GM04503 (cell line): ENCODE data around the gene NINJ2.
"Not testable (repeated sequence)": the region's sequence is repeated elsewhere in the genome, so short reads cannot be mapped to it uniquely, and the experiment has no call there.

Source experiments
- DNase-seq: peaks from one replicate; pipeline ENCODE4 v3.0.0-alpha.2; 2012; ENCODE audit warnings: low read depth

NINJ2 gene

DNA sequence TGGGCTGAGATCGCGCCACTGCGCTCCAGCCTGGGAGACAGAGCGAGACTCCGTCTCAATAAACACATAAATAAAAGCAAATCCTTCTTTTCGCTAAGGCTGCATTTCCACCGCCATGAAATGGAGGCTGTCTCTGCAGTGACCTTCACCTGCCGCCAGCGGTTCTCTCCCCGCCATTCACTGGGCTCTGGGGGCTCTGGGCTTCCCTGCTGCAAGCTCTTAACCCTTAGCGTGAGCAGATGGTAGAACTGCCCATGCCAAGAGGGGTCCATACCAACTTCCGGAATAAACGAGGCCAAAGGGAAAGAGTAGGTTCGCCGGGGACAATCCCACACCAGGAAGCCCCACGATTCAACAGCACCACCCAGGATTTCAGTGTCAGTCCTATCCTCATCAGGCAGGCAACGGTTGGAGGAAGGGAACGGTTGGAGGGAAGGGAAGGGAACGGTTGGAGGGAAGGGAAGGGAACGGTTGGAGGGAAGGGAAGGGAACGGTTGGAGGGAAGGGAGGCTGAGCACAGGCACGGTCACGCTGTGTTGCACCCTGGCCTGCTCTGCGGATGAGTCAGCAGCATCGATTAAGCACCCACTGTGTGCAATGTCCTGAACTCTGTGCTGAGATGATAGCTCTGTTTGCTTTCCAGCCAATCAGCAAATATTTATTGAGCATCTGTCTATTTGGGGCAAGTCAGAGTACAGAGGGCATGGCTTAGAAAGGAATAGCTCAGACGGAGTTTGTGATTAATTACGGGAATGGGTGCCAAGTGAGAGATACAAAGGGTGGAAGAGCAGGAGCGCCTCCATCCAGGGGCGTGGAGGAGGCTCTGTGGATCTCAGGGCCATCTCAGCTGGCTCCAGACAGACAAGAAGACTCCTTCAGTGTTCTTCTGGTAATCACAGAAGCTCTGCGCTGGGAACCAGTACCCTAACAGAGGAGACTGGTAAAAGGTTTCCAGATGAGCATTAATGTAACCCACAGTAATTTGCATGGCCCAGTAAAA lies 77.9 kb downstream of the NINJ2 start:
- DNase-seq = no peak

DNA sequence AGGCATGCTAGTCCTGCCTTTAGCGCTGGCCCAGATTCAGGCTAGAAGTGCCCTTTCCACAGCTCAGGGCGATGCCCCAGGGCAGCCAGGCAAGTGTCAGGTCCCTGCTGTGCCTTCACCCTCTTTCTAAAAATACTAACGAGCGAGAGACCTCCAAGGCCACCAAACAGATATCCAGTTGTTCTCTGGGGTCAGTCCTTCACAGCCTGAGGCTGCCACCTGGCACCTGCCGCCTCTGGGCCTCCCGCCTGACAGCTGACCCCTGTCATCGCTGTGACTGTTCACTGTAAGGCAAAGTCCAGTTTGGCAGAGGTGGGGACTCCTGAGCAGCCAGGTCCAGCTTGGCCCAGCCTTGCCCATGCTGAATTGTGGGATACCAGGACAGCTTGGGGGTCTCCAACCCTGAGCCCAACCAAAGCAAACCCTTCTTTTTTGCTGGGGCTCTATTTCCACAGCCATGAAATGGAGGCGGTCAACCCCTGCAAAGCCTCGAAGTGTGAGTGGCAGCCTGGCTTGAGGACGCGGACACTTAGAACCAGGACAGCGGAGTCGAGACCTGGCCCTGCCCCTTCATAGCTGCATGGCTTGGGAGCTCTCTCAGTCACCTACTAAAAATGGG lies 79.9 kb downstream of the NINJ2 start:
- no peak for DNase-seq

DNA sequence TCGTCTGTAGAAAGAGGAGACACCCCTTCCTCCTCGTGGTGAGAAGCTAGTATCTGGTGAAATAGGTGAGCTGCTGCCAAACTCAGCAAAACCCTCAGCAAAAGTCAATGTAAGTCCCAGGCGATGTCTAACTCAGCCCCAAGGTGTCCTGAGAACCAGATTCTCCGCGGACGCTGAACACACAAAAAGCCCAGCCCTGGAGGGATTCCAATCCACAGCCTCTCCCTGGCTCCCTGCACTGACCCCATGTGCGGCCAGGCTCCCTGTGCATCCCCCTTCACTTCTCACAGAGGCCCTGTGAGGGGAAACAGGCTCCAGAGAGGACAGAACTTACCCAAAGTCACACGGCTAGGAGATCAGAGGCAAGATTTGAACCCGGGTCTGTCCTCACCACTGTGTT lies 81.5 kb downstream of the NINJ2 start:
- no peak for DNase-seq

DNA sequence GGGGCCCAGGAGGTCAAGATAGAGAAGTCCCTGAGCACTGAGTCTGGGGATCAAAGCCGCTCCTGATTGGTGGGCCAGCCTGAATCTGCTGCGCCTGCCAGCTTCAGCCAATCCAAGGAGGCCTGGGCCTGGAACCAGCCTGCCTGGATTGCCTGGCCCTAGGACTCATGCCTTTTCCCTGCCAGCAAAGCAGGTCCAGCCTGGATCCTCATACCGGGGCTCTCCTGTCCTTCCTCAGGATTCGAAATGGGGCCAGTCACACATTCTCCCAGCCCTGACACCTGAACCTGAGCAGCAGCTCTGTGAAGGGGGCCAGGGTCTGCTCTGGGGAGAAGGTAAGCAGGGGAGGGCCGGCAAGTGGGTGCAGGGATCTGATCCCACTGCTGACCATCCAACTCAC lies 81.9 kb downstream of the NINJ2 start:
- no peak for DNase-seq

DNA sequence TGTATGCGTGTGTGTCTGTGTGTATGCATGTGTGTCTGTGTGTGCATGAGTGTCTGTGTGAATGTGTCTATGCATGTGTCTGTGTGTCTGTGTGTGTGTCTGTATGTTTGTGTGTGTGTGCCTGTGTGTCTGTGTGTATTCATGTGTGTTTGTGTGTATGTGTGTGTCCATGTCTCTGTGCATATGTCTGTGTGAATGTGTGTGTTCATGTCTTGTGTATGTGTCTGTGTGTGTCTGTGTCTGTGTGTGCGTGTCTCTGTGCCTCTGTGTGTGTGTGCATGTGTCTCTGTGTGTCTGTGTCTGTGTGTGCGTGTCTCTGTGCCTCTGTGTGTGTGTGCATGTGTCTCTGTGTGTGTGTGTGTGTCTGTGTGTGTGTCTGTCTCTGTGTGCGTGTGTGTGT lies 82.4 kb downstream of the NINJ2 start:
- DNase-seq = no peak

DNA sequence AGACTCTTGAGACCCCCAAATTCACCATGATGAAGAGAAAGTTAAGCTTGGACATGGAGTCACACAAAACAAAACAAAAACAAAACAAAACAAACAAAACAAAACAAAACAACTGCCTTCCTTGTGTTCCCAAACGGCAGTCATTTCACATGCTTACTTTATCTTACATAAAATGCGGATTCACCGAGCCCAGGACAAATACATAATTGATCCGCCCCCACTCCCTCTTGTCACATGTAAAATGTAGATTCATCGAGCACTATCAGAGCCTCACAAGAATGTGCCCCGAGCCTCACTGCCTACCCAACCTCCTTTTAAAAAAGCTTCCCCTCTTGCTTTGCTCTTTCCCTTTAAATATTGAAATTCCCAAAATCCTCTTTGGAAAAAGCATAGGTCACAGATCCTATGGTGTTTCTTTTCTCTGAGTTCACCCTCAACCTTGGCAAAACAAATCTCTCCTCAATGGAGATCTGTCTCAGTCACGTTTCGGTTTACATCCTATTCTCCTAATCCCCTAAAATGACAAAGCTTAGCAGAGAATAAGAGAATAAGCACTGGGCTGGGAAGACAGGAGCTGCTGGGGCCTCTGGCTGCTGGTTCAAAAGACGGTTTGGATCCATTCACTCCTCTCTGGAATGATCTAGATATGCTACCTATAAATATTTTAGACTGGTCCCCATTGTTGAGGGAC lies 83.7 kb downstream of the NINJ2 start:
- DNase-seq = no peak

DNA sequence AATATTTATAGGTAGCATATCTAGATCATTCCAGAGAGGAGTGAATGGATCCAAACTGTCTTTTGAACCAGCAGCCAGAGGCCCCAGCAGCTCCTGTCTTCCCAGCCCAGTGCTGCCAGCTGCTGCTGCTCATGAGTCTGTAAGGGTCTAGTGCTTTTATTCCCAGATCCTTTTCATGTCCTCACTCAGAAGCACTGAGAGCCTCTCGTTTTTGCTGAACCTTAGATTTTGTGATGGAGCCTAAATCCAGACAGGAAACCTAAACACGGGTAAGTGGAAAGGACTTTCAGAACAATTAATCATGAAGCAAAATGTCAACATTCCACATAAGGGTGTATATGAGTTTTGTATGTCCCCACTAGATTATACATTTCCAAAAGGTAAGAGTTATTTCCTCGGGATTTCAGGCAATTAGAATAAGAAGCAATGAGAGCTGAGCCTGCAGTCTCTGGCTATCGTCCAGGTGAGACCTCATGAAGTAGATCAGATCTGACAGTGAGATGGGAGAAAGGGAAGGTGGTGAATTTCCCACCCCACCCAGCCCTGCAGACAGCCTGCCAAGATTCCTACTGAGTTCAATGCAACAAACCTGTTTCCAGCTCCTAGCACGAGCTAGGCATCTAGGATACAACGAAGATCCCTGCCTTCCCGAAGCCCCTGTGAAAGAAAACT lies 84.4 kb downstream of the NINJ2 start:
- DNase-seq = no peak

DNA sequence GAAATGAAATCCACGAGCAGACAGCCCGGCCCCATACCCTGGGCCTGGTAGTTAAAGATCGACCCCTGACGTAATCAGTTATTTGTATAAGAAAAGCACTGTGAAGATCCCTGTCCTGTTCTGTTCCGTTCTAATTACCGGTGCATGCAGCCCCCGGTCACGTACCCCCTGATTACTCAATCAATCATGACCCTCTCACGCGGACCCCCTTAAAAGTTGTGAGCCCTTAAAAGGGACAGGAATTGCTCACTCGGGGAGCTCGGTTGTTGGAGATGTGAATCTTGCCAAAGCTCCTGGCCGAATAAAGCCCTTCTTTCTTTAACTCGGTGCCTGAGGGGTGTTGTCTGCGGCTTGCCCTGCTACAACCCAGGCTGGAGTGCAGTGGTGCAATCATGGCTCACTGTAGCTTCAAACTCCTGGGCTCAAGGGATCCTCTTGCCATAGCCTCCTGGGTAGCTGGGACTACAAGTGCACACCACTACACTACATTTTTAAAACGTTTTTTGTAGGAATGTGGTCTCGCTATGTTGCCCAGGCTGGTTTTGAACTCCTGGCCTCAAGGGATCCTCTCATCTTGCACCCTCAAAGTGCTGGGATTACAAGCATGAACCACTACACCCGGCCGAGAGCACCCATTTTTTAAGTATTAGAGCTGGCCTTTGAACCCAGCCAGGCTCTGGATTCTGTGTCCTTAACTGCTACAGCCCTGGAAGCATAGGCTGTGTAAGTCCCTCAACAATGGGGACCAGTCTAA lies 85.1 kb downstream of the NINJ2 start:
- not testable (repeated sequence) for DNase-seq

DNA sequence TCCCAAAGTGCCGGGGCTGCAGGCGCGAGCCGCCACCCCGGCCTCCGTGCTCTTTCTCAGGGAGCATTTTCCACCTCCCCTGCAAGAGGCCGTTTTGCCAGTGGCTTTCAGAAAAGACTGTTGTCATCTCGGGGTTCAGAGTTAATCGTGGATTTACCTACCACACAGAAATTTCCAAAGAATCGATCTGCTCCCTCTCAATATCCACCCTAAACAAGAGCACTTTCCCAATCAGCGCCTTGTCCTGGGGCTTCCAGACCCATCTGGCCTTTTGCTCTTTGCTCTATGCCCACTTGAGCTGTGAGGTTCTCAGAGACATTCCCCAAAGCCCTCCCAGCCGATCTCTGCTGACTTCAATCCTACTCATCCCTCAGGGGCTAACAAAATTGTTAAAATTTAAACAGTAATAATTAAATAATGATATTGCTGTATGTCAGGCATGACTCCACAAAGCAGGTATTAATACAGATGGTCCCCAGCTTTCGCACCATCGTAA lies 86.6 kb downstream of the NINJ2 start:
- no peak for DNase-seq

DNA sequence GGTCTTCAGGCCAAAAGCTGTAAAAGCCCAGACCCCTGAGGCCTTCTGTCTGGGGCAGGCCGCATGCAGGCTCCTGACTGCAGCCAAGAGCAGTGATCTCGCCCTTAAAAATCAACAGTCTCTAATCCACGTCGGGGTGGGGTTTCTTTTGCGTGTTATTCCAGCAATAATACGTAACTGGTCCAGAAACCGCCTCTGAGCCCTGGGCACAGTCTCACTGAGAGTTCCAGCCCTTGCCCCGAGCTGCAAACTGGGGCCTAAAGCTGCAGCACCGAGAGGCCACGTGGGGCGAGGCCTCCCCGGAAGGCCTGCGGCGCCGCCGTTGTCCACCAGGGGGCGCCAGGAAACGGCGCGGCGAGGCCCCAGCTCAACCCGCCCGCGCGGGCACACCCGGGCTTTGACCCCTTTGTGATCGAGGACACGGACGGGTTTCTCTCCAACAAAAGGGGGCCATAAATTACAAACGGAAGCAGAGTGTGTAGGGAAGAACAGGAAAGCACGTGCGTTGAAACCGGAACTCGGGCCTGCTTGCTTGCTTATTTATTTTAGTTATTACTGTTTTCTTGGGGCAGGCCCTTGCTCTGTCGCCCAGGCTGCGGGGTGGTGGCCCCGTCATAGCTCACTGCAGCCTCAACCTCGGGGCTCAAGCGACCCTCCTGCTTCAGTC lies 87.2 kb downstream of the NINJ2 start:
- DNase-seq = no peak

DNA sequence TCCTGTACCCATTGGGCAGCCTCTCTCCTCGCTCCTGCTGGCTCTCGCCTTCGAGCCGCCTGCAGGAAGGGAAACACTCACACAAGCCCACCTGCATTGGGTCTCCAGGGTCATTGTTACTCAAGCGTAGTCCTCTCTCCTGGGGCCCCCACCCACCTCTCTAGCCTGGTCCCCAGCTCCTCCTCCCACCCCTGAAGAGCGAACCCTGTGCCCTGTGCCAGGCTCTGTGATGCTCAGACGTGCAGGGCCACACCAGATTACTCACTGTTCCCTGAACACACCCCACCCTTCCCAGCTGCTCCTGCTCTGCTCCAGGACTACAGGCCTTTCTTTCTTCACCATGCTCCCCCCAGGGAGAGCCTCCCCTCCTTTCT lies 88.1 kb downstream of the NINJ2 start:
- DNase-seq = no peak

DNA sequence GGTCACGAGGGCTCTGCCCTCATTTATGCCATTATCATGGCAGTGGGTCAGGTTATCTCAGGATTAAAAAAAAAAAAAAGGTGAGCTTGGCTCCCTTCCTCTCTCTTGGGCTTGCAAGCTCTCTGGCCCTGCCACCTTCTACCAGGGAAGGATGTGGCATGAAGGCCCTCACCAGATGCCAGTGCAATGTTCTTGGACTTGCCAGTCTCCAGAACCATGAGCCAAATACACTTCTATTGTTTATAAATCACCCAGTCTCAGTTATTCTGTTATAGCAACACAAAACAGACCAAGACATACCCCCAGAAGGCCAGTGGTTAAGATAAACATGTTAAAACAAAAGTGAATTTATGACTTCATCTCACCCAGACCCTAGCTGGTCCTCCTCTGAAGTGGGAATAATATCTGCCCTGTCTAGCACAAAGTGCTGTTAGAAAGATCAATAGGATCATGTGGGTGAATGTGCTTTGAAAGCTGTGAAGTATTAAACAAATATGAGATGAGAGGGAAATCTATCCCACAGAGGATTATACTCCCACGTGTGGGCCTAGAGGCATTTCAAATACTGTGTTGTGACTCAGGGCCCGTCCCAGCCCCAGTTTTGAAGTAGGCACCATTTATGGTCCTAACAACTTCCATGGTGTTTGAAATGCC lies 88.6 kb downstream of the NINJ2 start:
- DNase-seq = no peak

DNA sequence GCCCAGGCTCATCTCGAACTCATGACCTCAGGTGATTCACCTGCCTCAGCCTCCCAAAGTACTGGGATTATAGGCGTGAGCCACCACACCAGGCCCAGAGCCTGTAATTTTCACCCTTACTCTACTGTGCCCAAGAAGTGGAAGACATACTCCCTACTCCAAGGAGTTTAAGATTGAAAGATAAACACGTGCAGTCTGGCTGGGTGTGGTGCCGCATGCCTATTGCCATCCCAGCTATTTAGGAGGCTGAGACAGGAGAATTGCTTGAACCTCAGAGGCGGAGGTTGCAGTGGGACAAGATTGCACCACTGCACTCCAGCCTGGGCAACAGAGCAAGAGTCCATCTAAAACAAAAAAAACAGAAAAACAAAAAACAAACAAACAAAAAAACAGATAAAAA lies 90.0 kb downstream of the NINJ2 start:
- DNase-seq = no peak

DNA sequence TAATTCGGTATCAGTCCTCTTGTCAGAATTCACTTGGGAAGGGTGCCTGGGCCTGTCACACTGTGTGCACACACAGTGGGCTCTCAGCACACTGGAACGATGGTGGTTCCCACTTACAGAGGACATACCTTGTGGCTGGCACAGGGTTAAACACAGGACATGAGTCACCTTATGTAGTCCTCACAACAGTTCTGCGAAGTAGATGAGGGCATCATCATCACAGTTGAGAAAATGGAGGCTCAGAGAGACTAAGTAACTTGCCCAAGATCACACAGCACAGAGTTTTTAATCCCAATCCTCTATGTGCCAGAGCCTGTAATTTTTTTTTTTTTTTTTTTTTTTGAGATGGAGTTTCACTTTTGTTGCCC lies 90.7 kb downstream of the NINJ2 start:
- no peak for DNase-seq

DNA sequence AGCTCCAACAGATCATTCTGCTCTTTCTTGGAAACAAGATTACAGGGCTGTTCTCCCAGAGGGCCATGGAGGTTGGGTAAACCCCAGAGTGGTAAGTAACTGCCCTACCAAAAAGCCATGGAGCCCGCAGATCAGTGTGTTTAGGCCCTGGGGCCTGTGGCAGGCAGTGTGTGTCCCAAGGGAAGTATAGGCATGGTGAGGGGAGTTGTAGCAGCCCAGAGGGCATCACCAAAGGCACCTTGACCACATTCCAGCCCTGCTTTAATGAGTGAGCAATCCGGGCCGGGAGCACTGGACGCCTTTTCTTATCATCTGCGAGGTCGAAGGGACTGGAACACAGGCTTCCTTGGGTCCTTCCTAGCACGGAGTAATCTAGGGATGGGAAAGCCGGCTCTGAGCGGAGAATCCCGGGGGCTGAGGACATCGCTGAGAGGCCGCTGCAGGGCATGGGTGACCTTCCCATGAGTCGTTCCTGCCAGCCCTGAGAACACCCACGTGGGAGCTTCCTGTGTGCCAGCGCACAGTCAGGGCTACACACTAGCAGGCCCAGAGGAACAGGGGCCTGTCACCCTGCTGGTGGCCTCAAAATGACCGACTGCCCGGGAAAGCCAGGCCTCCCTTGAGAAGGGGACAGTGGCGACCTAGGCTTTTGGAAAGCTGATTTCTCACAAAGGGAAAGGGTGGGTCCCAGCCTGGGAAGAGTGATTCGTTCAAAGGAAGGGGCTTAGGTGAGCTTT lies 91.3 kb downstream of the NINJ2 start:
- DNase-seq = no peak

DNA sequence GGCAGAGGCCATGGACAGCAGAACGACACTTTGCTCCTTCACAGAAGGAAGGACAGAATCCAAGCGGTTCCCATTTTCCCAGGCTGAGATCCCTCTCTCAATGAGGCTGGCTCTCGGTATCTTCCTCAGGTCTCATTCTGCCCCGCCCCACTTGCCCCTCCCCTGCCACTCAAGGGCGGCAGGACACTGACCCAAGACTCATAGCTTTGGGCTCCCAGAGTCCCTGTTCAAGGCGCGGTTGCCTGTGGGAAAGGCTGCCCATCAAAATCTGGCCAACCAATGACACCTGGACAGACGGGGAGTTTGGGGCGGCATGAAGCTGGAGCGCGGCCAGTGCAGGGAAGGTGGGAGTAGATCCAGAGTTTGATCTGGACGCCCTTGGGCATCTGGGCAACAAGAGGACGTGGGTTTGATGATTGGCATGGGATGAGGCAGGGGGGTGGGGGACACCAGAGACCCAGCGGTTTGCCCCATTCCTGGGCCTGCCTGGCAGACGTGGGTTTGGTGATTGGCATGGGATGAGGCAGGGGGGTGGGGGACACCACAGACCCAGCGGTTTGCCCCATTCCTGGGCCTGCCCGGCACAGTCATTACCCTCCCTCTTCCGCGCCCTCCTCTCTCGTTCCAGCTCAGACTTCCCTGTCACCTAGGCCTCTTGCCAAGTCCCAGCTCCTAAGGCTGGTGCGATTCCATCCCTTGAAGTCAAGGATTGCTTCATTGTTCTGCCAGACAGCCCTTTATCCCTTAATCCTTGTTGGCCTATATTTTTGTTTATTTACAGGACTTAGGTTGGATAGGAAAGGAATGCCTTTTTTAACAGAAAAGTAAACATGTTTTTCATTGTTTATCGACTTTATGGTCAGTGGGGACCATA lies 92.1 kb downstream of the NINJ2 start:
- peak; percentile 57 for DNase-seq

DNA sequence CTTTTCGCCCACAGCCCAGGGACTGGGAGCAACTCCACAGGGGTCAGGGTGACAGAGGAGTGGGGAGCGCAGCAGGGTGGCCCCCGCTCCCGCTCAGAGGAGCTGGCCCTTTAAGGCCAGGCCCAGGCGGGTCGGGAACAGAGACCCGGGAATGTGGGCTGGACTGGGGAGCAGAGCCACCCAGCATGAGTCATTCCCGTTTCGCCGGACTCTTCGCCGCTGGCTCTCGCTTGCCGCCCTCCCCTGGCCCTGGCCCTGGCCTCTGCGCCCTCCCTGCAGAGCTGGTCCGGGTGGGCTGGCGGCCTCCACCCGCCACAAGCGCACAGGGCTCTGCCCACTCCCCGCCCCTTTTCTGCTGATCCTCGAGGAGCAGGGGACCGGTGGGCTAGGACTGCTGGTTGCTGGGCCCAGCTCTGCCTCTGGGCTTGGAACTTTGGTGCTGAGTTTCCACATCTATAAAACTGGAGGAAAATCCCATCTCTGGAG lies 92.8 kb downstream of the NINJ2 start:
- peak; percentile 63 for DNase-seq

DNA sequence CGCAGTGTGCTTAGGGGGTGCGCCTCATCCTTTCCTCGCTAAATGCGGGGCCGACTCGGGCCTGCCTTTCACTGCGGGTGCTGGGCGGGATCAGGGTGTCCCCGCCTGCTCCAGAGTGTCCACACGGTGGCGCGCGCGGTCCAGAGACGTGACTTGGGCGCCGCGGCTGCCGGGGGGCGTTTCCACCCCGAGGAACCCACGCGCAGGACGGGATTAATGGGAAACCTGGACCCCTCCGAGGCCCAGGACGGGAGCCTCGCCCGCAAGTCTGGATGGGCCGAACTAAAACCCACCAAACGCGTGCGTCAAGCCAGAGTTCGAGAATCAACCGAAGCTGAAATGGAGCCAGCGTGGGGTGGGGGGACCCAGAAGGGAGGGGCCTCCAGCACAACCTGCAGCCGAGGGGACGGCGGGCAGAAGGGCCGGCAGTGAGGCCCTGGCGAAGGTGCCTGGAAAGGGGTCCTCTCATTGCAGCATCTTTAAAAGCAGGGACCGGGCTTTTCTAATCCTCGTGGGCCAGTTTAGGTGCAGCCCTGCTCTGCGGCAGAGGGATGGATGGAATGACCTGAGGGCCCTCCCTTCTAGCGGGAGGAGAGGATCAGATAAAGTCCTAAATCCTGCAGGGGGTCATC lies 93.3 kb downstream of the NINJ2 start:
- DNase-seq = no peak
